Type B pancreatic cell (in vitro differentiated cells): ENCODE measurements around the gene DTX1. TPM values are rescaled to one million over a fixed set of nuclear protein-coding genes. Genes with fewer than 3 reads are reported as not detected.

Experiments used
- DNase-seq: peaks from one replicate; pipeline ENCODE4 v3.0.0; 2021; ENCODE audit warnings: mixed read lengths; ENCODE audit not compliant: unreplicated experiment; ENCODE audit errors: extremely low spot score
- H3K27ac Mint-ChIP-seq: 2 replicates; pipeline ENCODE4 v1.8.0; 2021; ENCODE audit warnings: mild to moderate bottlenecking, mixed read lengths
- H3K27me3 Mint-ChIP-seq: 2 replicates; pipeline ENCODE4 v1.8.0; 2021; ENCODE audit warnings: mixed read lengths
- H3K36me3 Mint-ChIP-seq: 2 replicates; pipeline ENCODE4 v1.8.0; 2021; ENCODE audit warnings: mixed read lengths
- H3K4me1 Mint-ChIP-seq: one replicate; pipeline ENCODE4 v1.8.0; 2021; ENCODE audit warnings: mixed read lengths; ENCODE audit not compliant: unreplicated experiment
- H3K4me3 Mint-ChIP-seq: 2 replicates; pipeline ENCODE4 v1.8.0; 2021; ENCODE audit warnings: mild to moderate bottlenecking, mixed read lengths
- H3K9me3 Mint-ChIP-seq: 2 replicates; pipeline ENCODE4 v1.8.0; 2021; ENCODE audit warnings: mixed read lengths
- total RNA-seq: library from RNA; stranded (reverse); gene quantifications from 2 replicates; pipeline ENCODE4 v1.2.1, GENCODE V29; 2021; ENCODE audit warnings: low replicate concordance
- TF ChIP-seq, protein P1 (sequence below): fragments of 200-600 bp; sonication (generic); conservative IDR thresholded peaks from 2 replicates; pipeline ENCODE4 v1.5.0; 2021; ENCODE audit warnings: antibody characterized with exemption, mild to moderate bottlenecking

The DTX1 gene
- total RNA-seq, 1 donor from 2014 or later = 2.4 TPM

- Mint-ChIP-seq H3K9me3 (no peaks in the 10 kb centered on the region), H3K27ac (no peak overlapping the region), H3K4me1 (no peaks in the 10 kb centered on the region), H3K4me3 (no peak overlapping the region), H3K27me3 (peaks cover 57% of the 10 kb centered on the region), H3K36me3 (no peaks in the 10 kb centered on the region)
- TF ChIP-seq, protein P1, sequence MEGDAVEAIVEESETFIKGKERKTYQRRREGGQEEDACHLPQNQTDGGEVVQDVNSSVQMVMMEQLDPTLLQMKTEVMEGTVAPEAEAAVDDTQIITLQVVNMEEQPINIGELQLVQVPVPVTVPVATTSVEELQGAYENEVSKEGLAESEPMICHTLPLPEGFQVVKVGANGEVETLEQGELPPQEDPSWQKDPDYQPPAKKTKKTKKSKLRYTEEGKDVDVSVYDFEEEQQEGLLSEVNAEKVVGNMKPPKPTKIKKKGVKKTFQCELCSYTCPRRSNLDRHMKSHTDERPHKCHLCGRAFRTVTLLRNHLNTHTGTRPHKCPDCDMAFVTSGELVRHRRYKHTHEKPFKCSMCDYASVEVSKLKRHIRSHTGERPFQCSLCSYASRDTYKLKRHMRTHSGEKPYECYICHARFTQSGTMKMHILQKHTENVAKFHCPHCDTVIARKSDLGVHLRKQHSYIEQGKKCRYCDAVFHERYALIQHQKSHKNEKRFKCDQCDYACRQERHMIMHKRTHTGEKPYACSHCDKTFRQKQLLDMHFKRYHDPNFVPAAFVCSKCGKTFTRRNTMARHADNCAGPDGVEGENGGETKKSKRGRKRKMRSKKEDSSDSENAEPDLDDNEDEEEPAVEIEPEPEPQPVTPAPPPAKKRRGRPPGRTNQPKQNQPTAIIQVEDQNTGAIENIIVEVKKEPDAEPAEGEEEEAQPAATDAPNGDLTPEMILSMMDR = no peak
- no peak for DNase-seq
Measured at GRCh38 chr12:113133036-113133435, 76.5 kb downstream of the DTX1 start.

GRCh38 chr12:113133666-113134065, 77.1 kb downstream of the DTX1 start:
- H3K27ac Mint-ChIP-seq = no peak overlapping the region
- no peaks in the 10 kb centered on the region for H3K9me3 Mint-ChIP-seq
- no peak overlapping the region for H3K4me3 Mint-ChIP-seq
- no peaks in the 10 kb centered on the region for H3K36me3 Mint-ChIP-seq
- TF ChIP-seq, protein P1 = no peak
- H3K27me3 Mint-ChIP-seq = peaks cover 51% of the 10 kb centered on the region
- DNase-seq = no peak
- no peaks in the 10 kb centered on the region for H3K4me1 Mint-ChIP-seq

DNA sequence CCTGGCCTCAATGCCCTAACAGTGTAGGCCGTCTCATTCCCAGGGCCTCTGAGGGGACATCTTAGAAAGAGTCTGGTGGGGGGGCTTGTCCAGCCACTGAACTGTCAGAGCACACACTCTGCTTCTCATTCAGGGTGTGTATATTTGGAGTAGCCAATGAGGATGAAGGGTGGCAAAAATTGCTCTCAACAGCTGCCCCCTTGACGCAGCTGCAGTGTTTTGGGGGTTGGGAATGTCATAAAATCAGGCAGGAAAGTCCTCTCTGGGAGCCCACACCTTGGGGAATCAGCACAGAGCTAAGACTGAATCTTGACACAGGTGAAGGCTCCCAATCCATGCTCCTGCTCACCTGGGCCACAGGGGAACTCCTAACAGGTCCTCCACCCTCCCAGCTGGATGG, 77.5 kb downstream of the DTX1 start:
- H3K27ac Mint-ChIP-seq = no peak overlapping the region
- H3K27me3 Mint-ChIP-seq = peaks cover 47% of the 10 kb centered on the region
- H3K4me1 Mint-ChIP-seq = no peaks in the 10 kb centered on the region
- TF ChIP-seq, protein P1 = no peak
- no peaks in the 10 kb centered on the region for H3K9me3 Mint-ChIP-seq
- H3K36me3 Mint-ChIP-seq = no peaks in the 10 kb centered on the region
- DNase-seq = no peak
- H3K4me3 Mint-ChIP-seq = no peak overlapping the region

- TF ChIP-seq, protein P1 = no peak
- H3K27me3 Mint-ChIP-seq = peaks cover 43% of the 10 kb centered on the region
Measured at GRCh38 chr12:113134521-113134951, 78.0 kb downstream of the DTX1 start.

GRCh38 chr12:113135178-113136127, 78.9 kb downstream of the DTX1 start, which contains the start of gene RASAL1:
Gene RASAL1, minus strand, starts transcription at chr12:113135761. Its CDS starts 299 bp downstream, at chr12:113135462.
- Mint-ChIP-seq H3K4me1 (no peaks in the 10 kb centered on the region), H3K4me3 (peak within 1 kb of the TSS; percentile 80), H3K27ac (no peak within 1 kb of the TSS), H3K27me3 (peaks cover 41% of the 10 kb centered on the region), H3K9me3 (no peaks in the 10 kb centered on the region), H3K36me3 (no peaks in the 10 kb centered on the region)
- DNase-seq = no peak
- TF ChIP-seq, protein P1 = peak; percentile 56

More at GRCh38 chr12:113134521-113134951, 78.0 kb downstream of the DTX1 start:
- DNase-seq = no peak
- H3K9me3 Mint-ChIP-seq = no peaks in the 10 kb centered on the region
- no peaks in the 10 kb centered on the region for H3K4me1 Mint-ChIP-seq
- H3K4me3 Mint-ChIP-seq = peak overlapping the region; percentile 34
- H3K36me3 Mint-ChIP-seq = no peaks in the 10 kb centered on the region
- H3K27ac Mint-ChIP-seq = no peak overlapping the region
